HG03159 (cell line): ENCODE measurements around the gene SH3RF2.
"Not testable (repeated sequence)": the region's sequence is repeated elsewhere in the genome, so short reads cannot be mapped to it uniquely, and the experiment has no call there.

ENCODE experiments used
- ATAC-seq: cut with Tn5 transposase; IDR thresholded peaks from one replicate; pipeline ENCODE4 v1.9.1; 2021; ENCODE audit warnings: mild to moderate bottlenecking, moderate library complexity; ENCODE audit not compliant: unreplicated experiment

The SH3RF2 gene

DNA sequence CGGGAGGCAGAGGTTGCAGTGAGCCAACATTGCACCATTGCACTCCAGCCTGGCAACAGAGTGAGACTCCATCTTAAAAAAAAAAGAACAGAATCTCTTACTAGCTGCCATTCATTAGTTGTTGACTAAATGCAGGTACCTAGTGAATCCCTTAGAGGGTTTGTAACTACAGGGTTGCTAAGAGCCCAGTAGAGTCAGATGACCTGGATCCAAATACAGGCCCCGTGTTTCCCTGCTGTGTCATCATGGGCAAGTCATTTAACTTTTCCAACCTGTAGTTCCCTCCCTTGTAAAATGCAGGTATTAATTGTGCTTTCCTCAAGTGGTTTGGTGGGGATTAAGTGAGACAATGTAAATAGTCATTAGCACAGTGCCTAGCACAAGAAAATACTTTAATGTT, 136.2 kb downstream of the SH3RF2 start:
- no peak for ATAC-seq

- no peak for ATAC-seq
Measured at GRCh38 chr5:146073239-146073900, 137.0 kb downstream of the SH3RF2 start.

DNA sequence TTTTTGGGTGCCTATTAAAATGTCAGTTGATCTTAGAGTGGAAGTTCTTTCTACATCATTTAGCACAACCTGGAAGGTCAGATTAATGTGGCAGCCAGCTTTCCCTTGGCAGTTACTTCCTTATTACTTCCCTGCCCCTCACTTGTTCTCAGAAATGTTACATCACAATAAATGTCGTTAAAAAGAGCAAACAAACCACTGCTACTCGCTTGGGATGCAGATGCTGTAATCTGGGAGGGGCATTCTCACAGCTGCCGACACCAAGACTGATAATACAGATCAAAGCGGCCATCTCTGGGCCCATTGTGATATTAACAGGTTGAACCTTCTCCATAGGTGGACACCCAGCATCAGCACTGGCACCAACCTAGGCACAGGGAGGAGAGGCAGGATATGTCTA, 139.7 kb downstream of the SH3RF2 start:
- ATAC-seq = no peak

- ATAC-seq = no peak
Measured at GRCh38 chr5:146076455-146076854, 140.1 kb downstream of the SH3RF2 start.

- ATAC-seq = no peak
Measured at GRCh38 chr5:146078566-146078965, 142.2 kb downstream of the SH3RF2 start.

DNA sequence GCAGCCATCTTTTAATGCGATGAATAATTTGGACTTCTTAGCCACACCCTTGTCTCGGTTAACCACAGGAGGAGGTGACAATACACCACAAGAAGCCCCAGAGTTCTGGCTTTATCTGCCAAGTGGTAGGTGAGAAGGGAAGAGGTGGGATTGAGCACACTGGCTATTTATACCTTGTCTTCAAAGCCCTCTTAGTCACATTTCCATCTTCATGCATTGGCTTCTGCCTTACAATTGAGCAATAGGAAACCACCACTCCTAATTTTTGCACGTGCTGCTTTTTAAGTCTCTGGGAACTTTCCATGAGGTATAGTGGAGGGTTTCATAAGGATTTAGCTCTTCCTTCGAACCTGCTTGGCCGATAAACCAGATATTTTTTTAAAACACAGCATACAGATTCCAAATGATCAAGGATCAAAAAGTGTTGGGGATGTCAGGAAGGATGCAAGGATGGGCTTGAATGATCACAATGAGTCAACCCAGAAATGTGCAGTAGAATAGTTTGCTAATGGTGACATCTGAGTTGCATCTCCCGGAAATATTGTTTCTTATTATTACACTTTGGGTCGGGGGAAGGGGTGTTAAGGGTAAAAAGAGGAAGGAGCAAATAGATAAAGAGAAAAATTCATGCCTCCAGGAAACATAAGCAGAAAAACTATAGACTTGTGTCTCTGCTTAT, 143.5 kb downstream of the SH3RF2 start:
- ATAC-seq = no peak

DNA sequence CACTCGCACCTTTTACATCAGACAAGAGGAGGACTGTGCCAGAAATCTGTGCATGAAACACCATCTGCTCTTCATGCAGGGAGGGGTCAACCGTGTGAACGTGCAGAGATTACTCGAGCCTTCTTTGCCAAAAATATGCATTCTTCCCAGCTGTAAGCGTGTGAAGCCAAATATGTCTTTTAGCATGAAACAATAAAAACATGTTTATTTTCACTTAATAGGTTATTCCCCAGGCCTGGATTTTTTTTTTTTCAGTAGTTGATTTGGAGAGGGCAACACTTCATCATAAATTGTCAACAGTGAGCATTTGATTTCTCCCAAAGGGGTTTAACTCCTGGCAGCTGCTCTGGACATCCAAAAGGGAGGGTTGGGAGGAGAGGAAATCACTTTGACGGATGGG, 145.2 kb downstream of the SH3RF2 start:
- ATAC-seq = no peak

- ATAC-seq = peak; percentile 91
Measured at GRCh38 chr5:146082798-146083197, 146.4 kb downstream of the SH3RF2 start.

DNA sequence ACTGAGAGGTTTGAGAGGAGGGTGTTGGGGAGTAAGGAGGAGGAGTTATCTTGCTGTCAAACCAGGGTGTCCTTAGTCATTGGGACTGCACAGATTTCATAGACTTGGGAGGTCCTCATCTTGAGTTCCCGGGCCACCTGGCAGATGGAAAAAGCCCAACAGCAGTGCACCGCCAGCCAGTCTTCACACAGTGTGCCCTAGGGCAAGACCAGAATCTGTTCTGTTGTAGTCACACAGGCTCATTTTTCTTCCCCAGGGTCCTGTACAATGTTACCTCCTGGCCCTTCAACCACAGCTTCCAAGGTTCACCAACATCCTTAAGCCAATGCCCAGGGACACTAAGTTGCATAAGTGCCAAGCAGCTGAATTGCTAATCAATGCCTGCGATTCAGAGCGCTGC, 148.0 kb downstream of the SH3RF2 start:
- ATAC-seq = no peak

DNA sequence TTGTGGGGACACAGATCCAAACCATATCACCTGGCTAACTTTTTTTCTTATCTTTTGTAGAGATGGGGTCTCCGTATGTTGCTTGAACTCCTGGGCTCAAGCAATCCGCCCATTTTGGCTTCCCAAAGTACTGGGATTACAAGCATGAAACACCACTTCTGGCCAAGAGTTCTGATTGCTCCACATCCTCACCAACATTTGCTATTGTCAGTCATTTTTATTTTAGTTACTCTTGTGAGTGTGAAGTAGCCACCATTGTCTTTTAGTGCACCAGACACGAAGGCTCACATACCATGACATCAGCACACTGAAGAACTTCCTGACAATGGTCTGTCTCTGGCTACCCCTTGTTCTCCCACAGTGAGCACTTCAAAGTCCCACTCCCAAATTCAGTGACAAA, 151.7 kb downstream of the SH3RF2 start:
- no peak for ATAC-seq

DNA sequence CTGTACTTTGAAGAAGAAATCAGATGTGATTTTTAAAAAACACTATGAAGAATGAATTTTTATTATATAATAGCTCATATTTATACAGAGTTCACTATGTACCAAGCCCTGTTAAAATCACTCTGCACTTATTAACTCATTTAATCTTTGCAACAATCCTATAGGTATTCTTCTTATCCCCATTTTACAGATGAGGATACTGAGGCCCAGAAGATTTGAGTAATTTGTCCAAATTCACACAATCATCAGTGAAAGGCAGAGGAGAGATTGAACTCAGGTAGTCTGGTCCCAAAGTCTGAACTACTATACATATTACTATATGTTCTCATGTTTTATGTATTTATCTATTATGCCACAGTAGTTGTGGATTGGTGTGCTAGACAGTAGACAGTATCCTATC, 152.9 kb downstream of the SH3RF2 start:
- no peak for ATAC-seq

DNA sequence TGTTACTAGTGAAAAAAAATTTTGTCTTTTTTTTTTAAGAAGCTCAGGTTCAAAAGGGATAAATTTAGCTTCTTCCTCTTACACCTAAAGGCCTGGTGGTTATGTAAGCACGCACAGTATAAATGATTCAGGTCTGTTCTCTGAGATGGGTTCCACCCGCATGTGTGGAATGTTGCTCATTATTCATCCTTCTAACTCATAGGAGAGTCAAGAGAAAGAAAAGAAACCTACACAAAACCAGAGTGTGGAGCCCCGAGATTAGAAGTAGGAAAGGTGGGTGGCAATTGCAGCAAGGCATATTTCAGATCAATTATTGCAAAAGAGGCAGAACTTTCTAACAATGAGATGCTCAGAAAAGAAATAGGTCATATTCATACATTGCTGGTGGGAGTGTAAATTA, 155.5 kb downstream of the SH3RF2 start:
- ATAC-seq = no peak

DNA sequence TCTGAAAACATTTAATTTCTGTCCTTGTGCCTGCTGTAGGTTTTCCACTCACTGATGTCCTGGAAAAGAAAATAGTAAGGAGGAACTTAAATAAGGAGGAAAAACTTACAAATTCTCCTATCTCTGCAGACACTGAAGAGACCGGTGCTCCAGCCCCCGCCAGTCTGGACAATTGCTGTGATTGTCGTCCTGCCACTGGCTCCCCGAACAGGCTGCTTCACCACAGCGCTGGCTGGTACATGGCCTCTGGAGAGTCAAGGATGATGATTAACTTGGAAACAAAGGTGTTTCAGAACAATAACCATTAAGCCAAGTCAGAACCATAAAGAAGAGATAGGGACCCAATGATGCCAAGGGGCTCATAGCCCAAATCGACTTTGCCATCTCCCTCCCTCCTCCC, 161.7 kb downstream of the SH3RF2 start:
- no peak for ATAC-seq

- ATAC-seq = no peak
Measured at GRCh38 chr5:146101646-146102045, 165.3 kb downstream of the SH3RF2 start.

DNA sequence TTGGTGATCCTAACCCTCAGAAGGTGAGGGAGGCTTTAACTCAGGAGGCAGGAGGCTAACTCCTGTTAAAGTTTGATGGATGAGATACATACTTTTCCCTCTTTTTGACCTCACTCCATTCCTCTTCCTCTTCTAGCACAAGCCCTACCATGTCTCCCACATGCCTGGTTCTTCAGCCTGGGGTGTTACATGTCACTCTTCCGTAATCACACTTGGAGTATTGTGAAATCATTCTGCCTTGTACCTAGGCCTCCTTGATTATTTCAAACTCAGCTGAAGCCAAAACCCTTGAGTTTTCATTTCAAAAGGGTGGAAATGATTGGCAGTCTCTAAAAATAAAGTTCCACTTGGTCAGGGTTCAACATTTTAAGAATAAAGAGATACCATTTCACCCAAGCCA, 167.2 kb downstream of the SH3RF2 start:
- no peak for ATAC-seq

GRCh38 chr5:146105477-146105876, 169.1 kb downstream of the SH3RF2 start, which contains the start of gene PLAC8L1:
PLAC8L1 (minus strand) TSS chr5:146105577; CDS start chr5:146104311, 1,266 bp downstream.
- ATAC-seq = no peak

DNA sequence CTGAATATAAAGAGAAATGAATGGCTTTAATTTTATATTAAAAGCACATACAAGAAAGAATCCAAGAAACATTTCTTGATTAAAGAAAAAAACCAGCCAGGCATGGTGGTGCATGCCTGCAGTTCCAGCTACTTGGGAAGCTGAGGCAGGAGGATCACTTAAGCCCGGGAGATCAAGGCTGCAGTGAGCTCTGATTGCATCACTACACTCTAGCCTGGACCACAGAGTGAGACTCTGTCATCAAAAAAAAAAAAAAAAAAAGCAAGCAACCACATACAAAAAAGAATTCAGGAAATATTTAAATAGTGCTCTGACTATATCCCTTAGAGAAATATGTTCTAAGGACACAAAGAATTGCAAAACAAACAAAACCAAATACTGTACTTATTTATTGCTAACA, 171.5 kb downstream of the SH3RF2 start:
- no peak for ATAC-seq

DNA sequence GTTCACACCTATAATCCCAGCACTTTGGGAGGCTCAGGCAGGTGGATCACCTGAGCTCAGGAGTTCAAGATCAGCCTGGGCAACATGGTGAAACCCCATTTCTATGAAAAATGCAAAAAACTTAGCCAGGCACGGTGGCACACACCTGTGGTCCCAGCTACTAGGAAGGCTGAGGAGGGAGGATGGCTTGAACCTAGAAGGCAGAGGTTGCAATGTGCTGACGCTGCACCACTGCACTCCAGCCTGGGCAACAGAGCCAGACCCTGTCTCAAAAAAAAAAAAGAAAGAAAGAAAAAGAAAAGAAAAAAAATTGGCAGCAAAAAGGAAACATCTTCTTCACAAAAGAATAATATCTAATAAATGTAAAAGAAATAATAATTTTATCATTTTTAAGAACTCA, 172.5 kb downstream of the SH3RF2 start:
- not testable (repeated sequence) for ATAC-seq

DNA sequence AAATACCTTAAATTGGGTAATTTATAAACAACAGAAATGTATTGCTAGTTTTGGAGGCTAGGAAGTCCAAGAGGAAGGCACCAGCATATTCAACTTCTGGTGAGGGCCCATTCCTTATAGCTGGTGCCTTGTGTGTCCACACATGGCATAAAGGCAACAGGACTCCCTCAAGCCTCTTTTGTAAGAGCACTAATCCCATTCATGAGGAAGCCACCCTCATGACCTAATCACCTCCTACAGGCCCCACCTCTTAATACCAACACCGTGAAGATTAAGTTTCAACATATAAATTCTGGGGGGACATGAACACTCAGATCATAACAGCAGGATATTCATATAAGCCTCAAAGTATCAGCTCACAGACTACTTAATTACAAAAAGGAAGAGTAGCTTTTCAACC, 173.0 kb downstream of the SH3RF2 start:
- no peak for ATAC-seq

- no peak for ATAC-seq
Measured at GRCh38 chr5:146111409-146111808, 175.0 kb downstream of the SH3RF2 start.

DNA sequence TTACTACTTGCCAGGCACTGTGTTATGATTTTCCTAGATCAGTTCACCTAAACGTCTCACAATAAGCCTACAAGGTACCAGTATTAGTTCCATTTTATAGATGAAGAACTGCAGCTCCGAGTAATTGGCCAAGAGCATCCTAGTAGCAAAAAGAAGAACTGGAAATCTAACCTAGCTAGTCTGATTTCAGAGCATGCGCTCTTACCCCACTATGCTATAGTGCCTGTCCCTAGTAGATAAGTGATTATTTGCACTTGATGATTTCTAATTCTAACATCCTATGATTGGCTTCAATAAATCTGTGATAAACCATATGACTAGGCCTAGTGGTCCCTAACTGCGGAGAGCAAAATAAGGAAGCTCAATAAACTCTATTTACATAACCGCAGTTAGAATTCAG, 176.1 kb downstream of the SH3RF2 start:
- no peak for ATAC-seq
